Endothelial cell (in vitro differentiated cells): Measurements from ENCODE around the gene PSRC1. TPM values are rescaled to one million over a fixed set of nuclear protein-coding genes. Genes with fewer than 3 reads are reported as not detected.

Experiments used
- DNase-seq: peaks from one replicate; pipeline ENCODE4 v3.0.0; 2021; ENCODE audit warnings: low spot score
- H3K27ac Mint-ChIP-seq: one replicate; pipeline ENCODE4 v1.8.0; 2021; ENCODE audit warnings: mixed read lengths, inconsistent platforms; ENCODE audit not compliant: unreplicated experiment
- H3K27me3 Mint-ChIP-seq: one replicate; pipeline ENCODE4 v1.8.0; 2021; ENCODE audit warnings: mild to moderate bottlenecking, moderate library complexity, mixed read lengths, inconsistent platforms; ENCODE audit not compliant: unreplicated experiment
- H3K36me3 Mint-ChIP-seq: one replicate; pipeline ENCODE4 v1.8.0; 2021; ENCODE audit warnings: mild to moderate bottlenecking, low read depth, mixed read lengths, inconsistent platforms; ENCODE audit not compliant: unreplicated experiment
- H3K4me1 Mint-ChIP-seq: one replicate; pipeline ENCODE4 v1.8.0; 2021; ENCODE audit warnings: mild to moderate bottlenecking, mixed read lengths, inconsistent platforms; ENCODE audit not compliant: unreplicated experiment
- H3K4me3 Mint-ChIP-seq: one replicate; pipeline ENCODE4 v1.8.0; 2021; ENCODE audit warnings: mild to moderate bottlenecking, mixed read lengths, inconsistent platforms; ENCODE audit not compliant: unreplicated experiment
- H3K9me3 Mint-ChIP-seq: one replicate; pipeline ENCODE4 v1.8.0; 2021; ENCODE audit warnings: mixed read lengths, inconsistent platforms; ENCODE audit not compliant: unreplicated experiment
- total RNA-seq: library from RNA; stranded (reverse); fragmentation: NEBNext Ultra II Directional; extraction: Animal tissue kit (Norgen Biotek cat#: 25700); gene quantifications from one replicate; pipeline ENCODE4 v1.2.1, GENCODE V29; 2021; ENCODE audit not compliant: unreplicated experiment
- TF ChIP-seq, protein P1 (sequence below): fragments of 200-600 bp; sonication (generic); IDR thresholded peaks from one replicate; pipeline ENCODE4 v1.5.0; 2021; ENCODE audit warnings: antibody characterized with exemption; ENCODE audit not compliant: unreplicated experiment

The PSRC1 gene
- total RNA-seq, 1 donor from 2014 or later = 9.7 TPM

DNA sequence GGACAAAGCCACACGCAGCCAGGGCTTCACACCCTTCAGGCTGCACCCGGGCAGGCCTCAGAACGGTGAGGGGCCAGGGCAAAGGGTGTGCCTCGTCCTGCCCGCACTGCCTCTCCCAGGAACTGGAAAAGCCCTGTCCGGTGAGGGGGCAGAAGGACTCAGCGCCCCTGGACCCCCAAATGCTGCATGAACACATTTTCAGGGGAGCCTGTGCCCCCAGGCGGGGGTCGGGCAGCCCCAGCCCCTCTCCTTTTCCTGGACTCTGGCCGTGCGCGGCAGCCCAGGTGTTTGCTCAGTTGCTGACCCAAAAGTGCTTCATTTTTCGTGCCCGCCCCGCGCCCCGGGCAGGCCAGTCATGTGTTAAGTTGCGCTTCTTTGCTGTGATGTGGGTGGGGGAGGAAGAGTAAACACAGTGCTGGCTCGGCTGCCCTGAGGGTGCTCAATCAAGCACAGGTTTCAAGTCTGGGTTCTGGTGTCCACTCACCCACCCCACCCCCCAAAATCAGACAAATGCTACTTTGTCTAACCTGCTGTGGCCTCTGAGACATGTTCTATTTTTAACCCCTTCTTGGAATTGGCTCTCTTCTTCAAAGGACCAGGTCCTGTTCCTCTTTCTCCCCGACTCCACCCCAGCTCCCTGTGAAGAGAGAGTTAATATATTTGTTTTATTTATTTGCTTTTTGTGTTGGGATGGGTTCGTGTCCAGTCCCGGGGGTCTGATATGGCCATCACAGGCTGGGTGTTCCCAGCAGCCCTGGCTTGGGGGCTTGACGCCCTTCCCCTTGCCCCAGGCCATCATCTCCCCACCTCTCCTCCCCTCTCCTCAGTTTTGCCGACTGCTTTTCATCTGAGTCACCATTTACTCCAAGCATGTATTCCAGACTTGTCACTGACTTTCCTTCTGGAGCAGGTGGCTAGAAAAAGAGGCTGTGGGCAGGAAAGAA is 8.1 kb downstream of the PSRC1 start:
- no peaks in the 10 kb centered on the region for H3K9me3 Mint-ChIP-seq
- TF ChIP-seq, protein P1, sequence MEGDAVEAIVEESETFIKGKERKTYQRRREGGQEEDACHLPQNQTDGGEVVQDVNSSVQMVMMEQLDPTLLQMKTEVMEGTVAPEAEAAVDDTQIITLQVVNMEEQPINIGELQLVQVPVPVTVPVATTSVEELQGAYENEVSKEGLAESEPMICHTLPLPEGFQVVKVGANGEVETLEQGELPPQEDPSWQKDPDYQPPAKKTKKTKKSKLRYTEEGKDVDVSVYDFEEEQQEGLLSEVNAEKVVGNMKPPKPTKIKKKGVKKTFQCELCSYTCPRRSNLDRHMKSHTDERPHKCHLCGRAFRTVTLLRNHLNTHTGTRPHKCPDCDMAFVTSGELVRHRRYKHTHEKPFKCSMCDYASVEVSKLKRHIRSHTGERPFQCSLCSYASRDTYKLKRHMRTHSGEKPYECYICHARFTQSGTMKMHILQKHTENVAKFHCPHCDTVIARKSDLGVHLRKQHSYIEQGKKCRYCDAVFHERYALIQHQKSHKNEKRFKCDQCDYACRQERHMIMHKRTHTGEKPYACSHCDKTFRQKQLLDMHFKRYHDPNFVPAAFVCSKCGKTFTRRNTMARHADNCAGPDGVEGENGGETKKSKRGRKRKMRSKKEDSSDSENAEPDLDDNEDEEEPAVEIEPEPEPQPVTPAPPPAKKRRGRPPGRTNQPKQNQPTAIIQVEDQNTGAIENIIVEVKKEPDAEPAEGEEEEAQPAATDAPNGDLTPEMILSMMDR = no peak
- no peak overlapping the region for H3K4me3 Mint-ChIP-seq
- H3K27ac Mint-ChIP-seq = no peak overlapping the region
- H3K27me3 Mint-ChIP-seq = peaks cover 9% of the 10 kb centered on the region
- no peak for DNase-seq
- peaks cover 25% of the 10 kb centered on the region for H3K4me1 Mint-ChIP-seq
- peaks cover 4% of the 10 kb centered on the region for H3K36me3 Mint-ChIP-seq

DNA sequence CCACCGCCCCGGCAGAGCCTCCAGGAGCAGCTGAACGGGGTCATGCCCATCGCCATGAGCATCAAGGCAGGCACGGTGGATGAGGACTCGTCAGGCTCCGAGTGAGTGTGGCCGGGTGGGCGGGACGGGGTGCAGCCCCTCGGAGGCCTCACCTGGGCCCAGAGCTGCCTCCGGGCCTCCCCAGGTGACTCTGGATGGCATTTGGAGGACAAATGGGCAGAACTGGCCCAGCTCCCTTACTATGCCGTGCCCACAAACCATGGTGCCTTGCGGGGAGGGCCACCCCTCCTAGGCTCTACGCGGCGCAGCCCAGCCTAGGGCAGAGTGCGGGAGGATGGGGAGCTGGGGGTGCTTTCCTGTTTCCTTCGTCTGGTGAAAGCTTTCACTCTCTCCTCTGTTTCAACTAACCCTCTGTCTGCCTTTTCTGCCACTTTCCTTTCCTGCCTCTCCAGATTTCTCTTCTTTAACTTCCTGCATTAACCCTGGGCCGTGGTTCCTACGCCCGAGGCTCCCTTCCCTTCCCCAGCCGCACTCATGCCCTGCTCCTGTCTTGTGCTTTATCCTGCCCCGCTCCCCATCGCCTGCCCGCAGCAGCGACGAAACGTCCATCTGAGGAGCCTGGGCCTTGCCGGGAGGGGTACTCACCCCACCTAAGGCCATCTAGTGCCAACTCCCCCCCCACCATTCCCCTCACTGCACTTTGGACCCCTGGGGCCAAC is 9.2 kb downstream of the PSRC1 start:
- H3K4me1 Mint-ChIP-seq = peaks cover 25% of the 10 kb centered on the region
- DNase-seq = no peak
- TF ChIP-seq, protein P1 = no peak
- H3K27me3 Mint-ChIP-seq = peaks cover 9% of the 10 kb centered on the region
- no peaks in the 10 kb centered on the region for H3K9me3 Mint-ChIP-seq
- peak overlapping the region; percentile 85 for H3K27ac Mint-ChIP-seq
- no peaks in the 10 kb centered on the region for H3K36me3 Mint-ChIP-seq
- H3K4me3 Mint-ChIP-seq = no peak overlapping the region

DNA sequence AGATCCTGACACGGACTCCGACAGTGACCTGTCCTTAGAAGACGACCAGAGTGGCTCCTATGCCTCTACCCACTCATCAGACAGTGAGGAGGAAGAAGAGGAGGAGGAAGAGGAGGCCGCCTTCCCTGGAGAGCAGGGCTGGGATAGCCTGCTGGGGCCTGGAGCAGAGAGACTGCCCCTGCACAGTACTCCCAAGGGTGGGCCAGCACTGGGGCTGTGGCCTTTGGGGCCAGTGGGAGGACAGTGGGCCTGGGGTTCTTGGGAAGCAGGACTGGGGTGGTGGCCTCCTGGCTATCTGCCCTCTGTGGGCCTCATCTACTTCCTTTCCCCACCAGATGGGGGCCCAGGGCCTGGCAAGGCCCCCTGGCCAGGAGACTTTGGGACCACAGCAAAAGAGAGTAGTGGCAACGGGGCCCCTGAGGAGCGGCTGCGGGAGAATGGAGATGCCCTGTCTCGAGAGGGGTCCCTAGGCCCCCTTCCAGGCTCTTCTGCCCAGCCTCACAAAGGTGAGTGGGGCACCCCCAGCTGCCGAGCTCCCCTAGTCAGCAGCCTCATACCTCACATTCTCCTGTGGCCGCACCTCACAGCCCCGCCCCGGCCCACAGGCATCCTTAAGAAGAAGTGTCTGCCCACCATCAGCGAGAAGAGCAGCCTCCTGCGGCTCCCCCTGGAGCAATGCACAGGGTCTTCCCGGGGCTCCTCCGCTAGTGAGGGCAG is 10.0 kb downstream of the PSRC1 start:
- Mint-ChIP-seq H3K36me3 (no peaks in the 10 kb centered on the region), H3K27ac (no peak overlapping the region), H3K4me3 (no peak overlapping the region), H3K4me1 (peaks cover 25% of the 10 kb centered on the region), H3K27me3 (peaks cover 10% of the 10 kb centered on the region), H3K9me3 (no peaks in the 10 kb centered on the region)
- DNase-seq = no peak
- TF ChIP-seq, protein P1 = no peak

DNA sequence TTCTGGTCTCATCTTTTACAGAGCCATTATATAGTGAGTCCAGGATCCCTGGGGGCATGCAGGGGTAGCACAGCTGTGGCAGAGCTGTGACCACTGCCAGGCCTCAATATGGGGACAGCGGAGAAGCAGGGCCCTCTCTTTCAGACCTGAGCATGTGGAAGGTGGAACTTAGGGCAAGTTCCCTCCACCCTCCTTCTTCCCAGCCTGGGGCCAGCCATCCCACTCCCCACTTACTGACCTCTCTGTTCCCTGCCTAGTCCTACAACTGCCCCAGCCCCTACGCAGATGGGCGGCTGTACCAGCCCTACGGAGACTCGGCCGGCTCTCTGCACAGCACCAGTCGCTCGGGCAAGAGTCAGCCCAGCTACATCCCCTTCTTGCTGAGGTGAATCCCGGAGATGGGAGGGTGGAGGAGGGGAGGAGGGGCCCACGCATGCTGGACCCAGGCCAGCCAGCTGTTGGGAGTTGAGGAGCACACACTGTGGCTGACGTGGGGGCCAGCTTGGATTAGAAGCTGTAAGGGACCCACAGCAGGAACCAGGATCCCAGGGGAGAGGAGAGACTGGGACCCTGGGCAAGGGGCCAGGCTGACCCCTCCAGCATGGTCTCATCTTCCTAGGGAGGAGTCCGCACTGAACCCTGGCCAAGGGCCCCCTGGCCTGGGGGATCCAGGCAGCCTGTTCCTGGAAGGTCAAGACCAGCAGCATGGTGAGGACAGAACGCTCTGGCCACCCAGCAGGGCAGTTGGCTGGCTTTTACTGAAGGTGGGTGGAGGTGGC is 10.7 kb downstream of the PSRC1 start:
- Mint-ChIP-seq H3K27ac (no peak overlapping the region), H3K4me3 (no peak overlapping the region), H3K9me3 (no peaks in the 10 kb centered on the region), H3K27me3 (peaks cover 13% of the 10 kb centered on the region), H3K4me1 (peaks cover 24% of the 10 kb centered on the region), H3K36me3 (no peaks in the 10 kb centered on the region)
- peak; percentile 2 for DNase-seq
- TF ChIP-seq, protein P1 = no peak
